Measurements from ENCODE around the gene GJD4. TPM values are rescaled to one million over a fixed set of nuclear protein-coding genes. Genes with fewer than 3 reads are reported as not detected.

The GJD4 gene
- total RNA-seq = not detected in 2 replicates
- not detected in 2 replicates for polyA plus RNA-seq
- not detected in 2 replicates for polyA plus RNA-seq (2011; cell fraction: cytosol; rRNA removed)
- not detected in 2 replicates for polyA plus RNA-seq (2011; cell fraction: nucleus; rRNA removed)
- not detected in 2 replicates for polyA plus RNA-seq (2012)
- polyA minus RNA-seq = not detected in 2 replicates
- polyA minus RNA-seq (2011; cell fraction: cytosol; rRNA and poly(A)+ RNA removed) = not detected
- polyA minus RNA-seq (2011; cell fraction: nucleus; rRNA and poly(A)+ RNA removed) = not detected in 2 replicates
- percentile 19 among the genes with signal in this experiment for Bru-seq, nascent RNA
- percentile 19 among the genes with signal in this experiment for BruChase-seq, experiment 1, labeled RNA remaining after a 6-hour chase
- percentile 19 among the genes with signal in this experiment for BruChase-seq, experiment 2, labeled RNA remaining after a 2-hour chase
- long read RNA-seq = 0 reads

GRCh38 chr10:35605191-35605590, at the start of gene GJD4:
Gene GJD4, plus strand, starts transcription at chr10:35605341. Its CDS starts 227 bp downstream, at chr10:35605568.
- CTCF ChIA-PET = interaction anchor here (1.3 kb wide), 1 partner anchor 41 kb away, joined by 5 read pairs; no protein-coding TSS in a partner anchor
- no peak within 1 kb of the TSS for H3K27ac ChIP-seq (ENCODE audit: insufficient read depth, low read depth, low read length)
- dilution Hi-C loops (cut with MboI; ENCODE audit: extremely low pct_ligation_motif_present, low sequenced_read_pairs) (no loop called here), intact Hi-C loops (cut with micrococcal nuclease) (no loop called here)
- no peaks in the 10 kb centered on the region for H3K9me1 ChIP-seq (replicated peaks; ENCODE audit: control insufficient read depth, extremely low read depth, insufficient read depth, low read length)
- no peaks in the 10 kb centered on the region for H3K79me2 ChIP-seq (ENCODE audit: control insufficient read depth, insufficient read depth, low read length)
- H3K4me1 ChIP-seq (ENCODE audit: control insufficient read depth, extremely low read depth, insufficient read depth, low read length) = no peaks in the 10 kb centered on the region
- FAIRE-seq = no peak
- H3K9ac ChIP-seq (replicated peaks; ENCODE audit: extremely low read depth, insufficient read depth, low read length) = no peak within 1 kb of the TSS
- no peak for DNase-seq (ENCODE audit: low read depth, low spot score)
- POLR2A ChIA-PET = no interaction called here
- H2AFZ ChIP-seq (ENCODE audit: low read depth, low read length) = no peak within 1 kb of the TSS
- H3K27me3 ChIP-seq (ENCODE audit: control insufficient read depth in 2 of 2, insufficient read depth in 2 of 2, low read length in 2 of 2) = peaks cover 19 to 23% of the 10 kb centered on the region in 2 experiments
- H3K4me2 ChIP-seq (ENCODE audit: insufficient read depth, low read length) = no peak within 1 kb of the TSS
- H3K4me3 ChIP-seq (replicated peaks in 1 of 3; ENCODE audit: insufficient read depth in 1 of 3, low read depth in 1 of 3, low read length in 3 of 3) = no peak within 1 kb of the TSS
- no TSS peak for BruUV-seq (replicated peaks)
- no peaks in the 10 kb centered on the region for H3K9me3 ChIP-seq (replicated peaks; ENCODE audit: control insufficient read depth, insufficient read depth, low read length)
- no peaks in the 10 kb centered on the region for H3K36me3 ChIP-seq (ENCODE audit: control insufficient read depth in 2 of 2, extremely low read depth in 1 of 2, insufficient read depth in 2 of 2, low read length in 2 of 2)
- no peak for TF ChIP-seq JUN (IDR thresholded peaks at IDR 0.05; ENCODE audit: borderline replicate concordance, insufficient read depth, insufficient read length, low read depth)
- no peak for TF ChIP-seq EZH2 (IDR thresholded peaks at IDR 0.05; ENCODE audit: borderline replicate concordance, low read depth, low read length, severe bottlenecking)
- no peak for TF ChIP-seq FOS (IDR thresholded peaks at IDR 0.05; ENCODE audit: borderline replicate concordance, insufficient read depth, low read length)
- no peak for TF ChIP-seq MAX (IDR thresholded peaks at IDR 0.05; ENCODE audit: insufficient read depth, insufficient read length)
- no peak for TF ChIP-seq POLR2AphosphoS5 (IDR thresholded peaks at IDR 0.05; ENCODE audit: insufficient read depth, low read depth, low read length)
- no peak for TF ChIP-seq CTCF (IDR thresholded peaks at IDR 0.05; ENCODE audit: extremely low read depth in 1 of 2, insufficient read depth in 1 of 2, low read depth in 1 of 2, low read length in 2 of 2)
- TF ChIP-seq MYC (IDR thresholded peaks at IDR 0.05; ENCODE audit: low read depth, low read length) = no peak
- TF ChIP-seq GATA2 (IDR thresholded peaks at IDR 0.05; ENCODE audit: insufficient read depth, insufficient read length, low read depth, low read length) = no peak
- TF ChIP-seq POLR2A (IDR thresholded peaks at IDR 0.05; ENCODE audit: low read depth, low read length) = no peak
- no peaks in the 10 kb centered on the region for H4K20me1 ChIP-seq (replicated peaks; ENCODE audit: control insufficient read depth, extremely low read depth, insufficient read depth, low read length)
